A549 (cell line): ENCODE results near the gene KMT2C. TPM values are rescaled to one million over a fixed set of nuclear protein-coding genes. Genes with fewer than 3 reads are reported as not detected.

Experiments used
- ATAC-seq, 2 experiments: fragments of 200-7000 bp in 1 of 2; fragments of >200 bp in 1 of 2; cut with Nextera tagmentation in 1 of 2; cut with Tn5 transposase in 1 of 2; 3 replicates each; pipeline versions ENCODE4 v1.8.0 to v1.9.1; 2018 to 2020; ENCODE audit warnings: mild to moderate bottlenecking in 1 of 2, moderate library complexity in 1 of 2
- CTCF ChIA-PET: fragments of 300-600 bp; sonication (Branson Sonifier 250); formaldehyde crosslinking; extraction: SDS; loops from one replicate; lab custom pipeline; 2021; ENCODE audit warnings: antibody characterized with exemption, inconsistent platforms; lab: Yijun Ruan, JAX
- POLR2A ChIA-PET: fragments of 350-600 bp; formaldehyde crosslinking; extraction: SDS; loops from one replicate; lab custom pipeline; 2021; ENCODE audit warnings: antibody characterized with exemption, inconsistent platforms; lab: Yijun Ruan, JAX
- DNase-seq, 2 experiments: peaks; one replicate each; pipeline versions ENCODE4 v3.0.0 to v3.0.0-alpha.2; 2011 to 2016; ENCODE audit warnings: low read depth in 1 of 2, low spot score in 1 of 2
- FAIRE-seq: peaks from 2 replicates; lab custom pipeline; 2011; peaks lifted over from hg19 to GRCh38; lab: Jason Lieb, UNC
- H3K27ac ChIP-seq, 2 experiments: fragments of >200 bp; sonication (Bioruptor Twin); formaldehyde crosslinking; 3 replicates each; pipeline ENCODE4 v1.5.1; 2016 to 2017
- H3K4me1 ChIP-seq: fragments of >200 bp; sonication (Bioruptor Twin); formaldehyde crosslinking; 3 replicates; pipeline ENCODE4 v1.6.1; 2016
- H3K4me2 ChIP-seq: fragments of >200 bp; sonication (Bioruptor Twin); formaldehyde crosslinking; 3 replicates; pipeline ENCODE4 v1.6.1; 2016
- H3K4me3 ChIP-seq: fragments of >200 bp; sonication (Bioruptor Twin); formaldehyde crosslinking; 3 replicates; pipeline ENCODE4 v1.5.1; 2016
- H3K9me3 ChIP-seq: fragments of >200 bp; sonication (Bioruptor Twin); formaldehyde crosslinking; 3 replicates; pipeline ENCODE4 v1.6.1; 2016
- CBX2 ChIP-seq: fragments of 200-600 bp; sonication (generic); IDR thresholded peaks from 2 replicates; pipeline ENCODE4 v1.6.1; 2016; ENCODE audit warnings: low read depth, mild to moderate bottlenecking, borderline replicate concordance
- CBX8 ChIP-seq: fragments of 200-600 bp; sonication (generic); IDR thresholded peaks from 2 replicates; pipeline ENCODE4 v1.6.1; 2016
- CHD2 ChIP-seq: fragments of 150-350 bp; IDR thresholded peaks from 2 replicates; pipeline ENCODE4 v1.6.1; 2014; ENCODE audit warnings: low read length; ENCODE audit not compliant: partially characterized antibody
- CHD4 ChIP-seq: fragments of 200-600 bp; sonication (generic); IDR thresholded peaks from 2 replicates; pipeline ENCODE4 v1.6.1; 2016; ENCODE audit warnings: antibody characterized with exemption, mild to moderate bottlenecking, borderline replicate concordance
- EHMT2 ChIP-seq: fragments of 200-600 bp; sonication (generic); IDR thresholded peaks from 2 replicates; pipeline ENCODE4 v1.6.1; 2016; ENCODE audit warnings: antibody characterized with exemption, low read depth, mild to moderate bottlenecking, moderate library complexity
- ESRRA ChIP-seq: fragments of 150-350 bp; IDR thresholded peaks from 2 replicates; pipeline ENCODE4 v1.6.1; 2014; ENCODE audit warnings: mild to moderate bottlenecking, low read length, borderline replicate concordance
- FOSL2 ChIP-seq, 2 experiments: fragments of 450-650 bp in 1 of 2; fragments of >200 bp in 1 of 2; sonication (Bioruptor Twin) in 1 of 2; formaldehyde crosslinking; IDR thresholded peaks; 2 replicates each; pipeline versions ENCODE4 v1.5.0 to v1.6.1; 2016 to 2020; ENCODE audit warnings: mild to moderate bottlenecking in 1 of 2, moderate library complexity in 1 of 2
- FOXS1 ChIP-seq: fragments of 250-450 bp; sonication (Bioruptor Pico); IDR thresholded peaks from 2 replicates; pipeline ENCODE4 v1.5.0; 2020; ENCODE audit warnings: mild to moderate bottlenecking, moderate library complexity
- HDAC2 ChIP-seq: fragments of 200-600 bp; sonication (generic); IDR thresholded peaks from 2 replicates; pipeline ENCODE4 v1.6.1; 2016
- HEYL ChIP-seq: fragments of 250-450 bp; sonication (Bioruptor Pico); IDR thresholded peaks from 2 replicates; pipeline ENCODE4 v1.8.0; 2021; ENCODE audit warnings: mild to moderate bottlenecking, moderate library complexity
- HOXA7 ChIP-seq: fragments of 250-450 bp; sonication (Bioruptor Pico); IDR thresholded peaks from 2 replicates; pipeline ENCODE4 v1.5.0; 2020; ENCODE audit warnings: mild to moderate bottlenecking, moderate library complexity
- HOXB5 ChIP-seq: fragments of 250-450 bp; sonication (Bioruptor Pico); IDR thresholded peaks from 2 replicates; pipeline ENCODE4 v1.5.0; 2020; ENCODE audit warnings: mild to moderate bottlenecking, moderate library complexity
- KDM1A ChIP-seq: fragments of 200-600 bp; sonication (generic); IDR thresholded peaks from 2 replicates; pipeline ENCODE4 v1.6.1; 2016; ENCODE audit warnings: low read depth, mild to moderate bottlenecking
- KDM5A ChIP-seq: fragments of 200-600 bp; sonication (generic); IDR thresholded peaks from 2 replicates; pipeline ENCODE4 v1.6.1; 2016; ENCODE audit warnings: antibody characterized with exemption, mild to moderate bottlenecking
- NFE2L2 ChIP-seq: fragments of 150-350 bp; conservative IDR thresholded peaks from 2 replicates; pipeline ENCODE4 v1.6.1; 2014; ENCODE audit warnings: low read length
- NPAS2 ChIP-seq: fragments of 250-450 bp; sonication (Bioruptor Pico); IDR thresholded peaks from 2 replicates; pipeline ENCODE4 v1.8.0; 2022; ENCODE audit warnings: mild to moderate bottlenecking, moderate library complexity, borderline replicate concordance
- NR3C1 ChIP-seq: fragments of >200 bp; sonication (Bioruptor Twin); formaldehyde crosslinking; IDR thresholded peaks from 3 replicates; pipeline ENCODE4 v1.6.1; 2017
- POLR2AphosphoS2 ChIP-seq: conservative IDR thresholded peaks from 2 replicates; pipeline ENCODE4 v1.6.1; 2012; ENCODE audit warnings: low read length, improper control_type of control experiment, inconsistent platforms
- RCOR1 ChIP-seq: fragments of 150-350 bp; IDR thresholded peaks from 2 replicates; pipeline ENCODE4 v1.6.1; 2014; ENCODE audit warnings: antibody characterized with exemption, low read length, low read depth
- RFX5 ChIP-seq: fragments of 450-650 bp; IDR thresholded peaks from 2 replicates; pipeline ENCODE4 v1.7.1; 2014; ENCODE audit warnings: antibody characterized with exemption, mild to moderate bottlenecking, moderate library complexity
- SMC3 ChIP-seq: fragments of >200 bp; sonication (Bioruptor Twin); formaldehyde crosslinking; IDR thresholded peaks from 3 replicates; pipeline ENCODE4 v1.6.1; 2018; ENCODE audit warnings: inconsistent platforms
- SREBF2 ChIP-seq: fragments of 450-650 bp; IDR thresholded peaks from 2 replicates; pipeline ENCODE4 v1.6.1; 2014; ENCODE audit warnings: mild to moderate bottlenecking, moderate library complexity
- WGBS: methylation state at CpG from one replicate; pipeline ENCODE4 v1.1.6; 2017; ENCODE audit errors: missing lambda C conversion rate; 5-methylcytosine and 5-hydroxymethylcytosine counted together
- polyA plus RNA-seq, 4 experiments: library from polyadenylated mRNA; depleted of rRNA in 3 of 4; stranded (reverse); fragments of >200 nt; fragmentation: RNase III in 1 of 4; extraction: RNeasy Plus Mini Kit Qiagen cat#74134 plus additional on column Dnase treatment in 1 of 4; gene quantifications; 2 replicates in 3 of 4; 3 replicates in 1 of 4; pipeline ENCODE4 v1.2.3, GENCODE V29; 2011 to 2017
- TF ChIP-seq, protein P1 (sequence below): fragments of 200-600 bp; sonication (generic); IDR thresholded peaks from 2 replicates; pipeline ENCODE4 v1.6.1; 2016; ENCODE audit warnings: antibody characterized with exemption, mild to moderate bottlenecking, moderate library complexity
- TF ChIP-seq, protein P2 (sequence below): fragments of 250-450 bp; sonication (Bioruptor Pico); IDR thresholded peaks from 2 replicates; pipeline ENCODE4 v1.5.0; 2021; ENCODE audit warnings: mild to moderate bottlenecking, moderate library complexity, borderline replicate concordance

The KMT2C gene
- polyA plus RNA-seq, 2 of the 4 experiments (the other 2 are of a cell fraction): 4.2 to 13.1 TPM

DNA sequence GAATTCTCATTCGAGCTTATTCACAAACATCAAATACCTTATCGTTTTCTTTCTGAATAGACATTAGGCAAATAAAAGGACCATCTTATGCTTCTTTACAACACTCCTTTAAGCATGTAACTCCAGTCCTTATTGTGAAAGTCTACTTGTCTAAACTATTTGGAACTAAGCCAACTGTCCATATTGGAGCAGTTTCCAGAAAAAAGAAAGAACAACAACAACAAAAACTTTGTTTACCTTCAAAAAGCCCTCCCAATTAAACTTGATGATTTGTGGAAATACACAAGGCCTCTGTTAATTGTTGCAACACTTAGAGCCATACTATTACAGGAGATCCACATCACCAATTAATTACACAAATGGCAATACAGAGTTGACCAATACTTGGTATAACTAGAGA lies 246.7 kb downstream of the KMT2C start:
- Histone ChIP-seq H3K4me3 (no peak overlapping the region), H3K9me3 (no peaks in the 10 kb centered on the region), H3K4me1 (no peaks in the 10 kb centered on the region), H3K4me2 (no peak overlapping the region), H3K27ac (no peak overlapping the region)
- ATAC-seq (no peak), FAIRE-seq (no peak), DNase-seq (no peak)
- WGBS: 91% methylated on average over 2 of the region's 2 CpGs
- TF ChIP-seq RFX5 (no peak), SREBF2 (no peak), HEYL (CRISPR knock-in tag) (no peak), FOXS1 (CRISPR knock-in tag) (no peak), NR3C1 (no peak), EHMT2 (no peak), SMC3 (no peak), HOXA7 (CRISPR knock-in tag) (no peak), NPAS2 (CRISPR knock-in tag) (no peak), CBX2 (no peak), FOSL2 (IDR thresholded peaks at IDR 0.05) (no peak), FOSL2 (CRISPR knock-in tag; IDR thresholded peaks at IDR 0.05) (no peak), NFE2L2 (no peak), KDM1A (no peak)
- TF ChIP-seq, protein P1, sequence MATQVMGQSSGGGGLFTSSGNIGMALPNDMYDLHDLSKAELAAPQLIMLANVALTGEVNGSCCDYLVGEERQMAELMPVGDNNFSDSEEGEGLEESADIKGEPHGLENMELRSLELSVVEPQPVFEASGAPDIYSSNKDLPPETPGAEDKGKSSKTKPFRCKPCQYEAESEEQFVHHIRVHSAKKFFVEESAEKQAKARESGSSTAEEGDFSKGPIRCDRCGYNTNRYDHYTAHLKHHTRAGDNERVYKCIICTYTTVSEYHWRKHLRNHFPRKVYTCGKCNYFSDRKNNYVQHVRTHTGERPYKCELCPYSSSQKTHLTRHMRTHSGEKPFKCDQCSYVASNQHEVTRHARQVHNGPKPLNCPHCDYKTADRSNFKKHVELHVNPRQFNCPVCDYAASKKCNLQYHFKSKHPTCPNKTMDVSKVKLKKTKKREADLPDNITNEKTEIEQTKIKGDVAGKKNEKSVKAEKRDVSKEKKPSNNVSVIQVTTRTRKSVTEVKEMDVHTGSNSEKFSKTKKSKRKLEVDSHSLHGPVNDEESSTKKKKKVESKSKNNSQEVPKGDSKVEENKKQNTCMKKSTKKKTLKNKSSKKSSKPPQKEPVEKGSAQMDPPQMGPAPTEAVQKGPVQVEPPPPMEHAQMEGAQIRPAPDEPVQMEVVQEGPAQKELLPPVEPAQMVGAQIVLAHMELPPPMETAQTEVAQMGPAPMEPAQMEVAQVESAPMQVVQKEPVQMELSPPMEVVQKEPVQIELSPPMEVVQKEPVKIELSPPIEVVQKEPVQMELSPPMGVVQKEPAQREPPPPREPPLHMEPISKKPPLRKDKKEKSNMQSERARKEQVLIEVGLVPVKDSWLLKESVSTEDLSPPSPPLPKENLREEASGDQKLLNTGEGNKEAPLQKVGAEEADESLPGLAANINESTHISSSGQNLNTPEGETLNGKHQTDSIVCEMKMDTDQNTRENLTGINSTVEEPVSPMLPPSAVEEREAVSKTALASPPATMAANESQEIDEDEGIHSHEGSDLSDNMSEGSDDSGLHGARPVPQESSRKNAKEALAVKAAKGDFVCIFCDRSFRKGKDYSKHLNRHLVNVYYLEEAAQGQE: no peak
- CTCF ChIA-PET: interaction anchor here (1.0 kb wide), 1 partner anchor 13 kb away, joined by 3 read pairs; no protein-coding TSS in a partner anchor
- POLR2A ChIA-PET: interaction anchor here (0.5 kb wide), 1 partner anchor 9 kb away, joined by 8 read pairs; no protein-coding TSS in a partner anchor

DNA sequence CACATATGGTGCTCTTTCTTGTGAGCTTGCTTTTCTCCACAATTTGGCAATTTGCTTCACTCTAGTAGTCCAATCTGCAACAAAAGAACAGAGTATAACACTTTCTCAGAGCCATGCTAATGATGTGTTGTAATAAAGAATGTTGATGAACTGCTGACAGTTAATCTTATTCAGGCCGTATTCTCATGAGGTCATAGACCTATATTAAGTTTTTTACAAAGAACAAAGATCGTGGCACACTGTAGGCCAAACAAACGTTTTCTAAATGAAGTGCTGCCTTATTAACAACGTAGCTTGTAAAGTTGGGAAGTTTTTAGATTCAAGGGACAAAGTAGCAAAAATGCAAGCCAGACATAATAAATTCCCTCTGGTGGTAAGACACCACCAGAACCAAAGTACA lies 250.2 kb downstream of the KMT2C start:
- ChIA-PET CTCF (no interaction called here), POLR2A (no interaction called here)
- no peak overlapping the region for H3K4me3 ChIP-seq
- H3K27ac ChIP-seq: no peak overlapping the region
- ATAC-seq (no peak), FAIRE-seq (peak; percentile 67), DNase-seq (no peak)
- H3K4me1 ChIP-seq: no peaks in the 10 kb centered on the region
- 79% methylated on average over 4 of the region's 4 CpGs for WGBS
- no peak overlapping the region for H3K4me2 ChIP-seq
- no peaks in the 10 kb centered on the region for H3K9me3 ChIP-seq
- no peak for TF ChIP-seq HDAC2

DNA sequence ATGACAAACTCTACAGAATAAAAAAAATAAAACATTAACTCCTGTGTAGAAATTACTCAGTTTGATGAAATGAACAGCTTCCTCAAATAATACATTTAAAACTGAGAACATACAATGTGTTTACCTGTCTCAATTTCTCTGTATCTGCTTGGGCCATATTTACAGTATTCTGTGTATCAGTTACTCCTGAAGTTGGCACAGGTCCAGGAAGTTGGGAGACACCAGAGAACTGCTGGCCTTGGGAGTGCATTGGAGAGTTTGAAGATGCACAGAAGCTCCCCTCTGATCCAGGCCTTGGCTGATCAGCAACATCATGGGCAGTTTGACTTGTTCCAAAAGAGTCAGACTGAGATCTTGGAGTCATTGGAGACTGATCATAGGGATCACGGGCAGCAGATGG lies 255.2 kb downstream of the KMT2C start:
- no peak for DNase-seq

More for the DNA sequence above, 255.2 kb downstream of the KMT2C start:
- WGBS: 96% methylated on average over 1 of the region's 1 CpG
- Histone ChIP-seq H3K4me3 (no peak overlapping the region), H3K9me3 (no peaks in the 10 kb centered on the region), H3K4me2 (no peak overlapping the region), H3K4me1 (no peaks in the 10 kb centered on the region), H3K27ac (no peak overlapping the region)
- FAIRE-seq: no peak
- ATAC-seq: no peak
- CTCF ChIA-PET: interaction anchor here (1.2 kb wide), 1 partner anchor 20 kb away, joined by 3 read pairs; no protein-coding TSS in a partner anchor
- TF ChIP-seq KDM5A: no peak
- TF ChIP-seq HOXB5 (CRISPR knock-in tag): no peak
- no peak for TF ChIP-seq HOXA7 (CRISPR knock-in tag)
- TF ChIP-seq ESRRA: no peak
- TF ChIP-seq CBX8: no peak
- TF ChIP-seq CHD2: no peak
- TF ChIP-seq NR3C1: no peak
- TF ChIP-seq FOSL2 (IDR thresholded peaks at IDR 0.05): no peak
- no peak for TF ChIP-seq FOSL2 (CRISPR knock-in tag; IDR thresholded peaks at IDR 0.05)
- TF ChIP-seq CHD4: no peak
- no peak for TF ChIP-seq NFE2L2
- TF ChIP-seq SREBF2: no peak
- TF ChIP-seq KDM1A: no peak
- TF ChIP-seq POLR2AphosphoS2: no peak
- TF ChIP-seq RCOR1: no peak
- TF ChIP-seq, protein P2, sequence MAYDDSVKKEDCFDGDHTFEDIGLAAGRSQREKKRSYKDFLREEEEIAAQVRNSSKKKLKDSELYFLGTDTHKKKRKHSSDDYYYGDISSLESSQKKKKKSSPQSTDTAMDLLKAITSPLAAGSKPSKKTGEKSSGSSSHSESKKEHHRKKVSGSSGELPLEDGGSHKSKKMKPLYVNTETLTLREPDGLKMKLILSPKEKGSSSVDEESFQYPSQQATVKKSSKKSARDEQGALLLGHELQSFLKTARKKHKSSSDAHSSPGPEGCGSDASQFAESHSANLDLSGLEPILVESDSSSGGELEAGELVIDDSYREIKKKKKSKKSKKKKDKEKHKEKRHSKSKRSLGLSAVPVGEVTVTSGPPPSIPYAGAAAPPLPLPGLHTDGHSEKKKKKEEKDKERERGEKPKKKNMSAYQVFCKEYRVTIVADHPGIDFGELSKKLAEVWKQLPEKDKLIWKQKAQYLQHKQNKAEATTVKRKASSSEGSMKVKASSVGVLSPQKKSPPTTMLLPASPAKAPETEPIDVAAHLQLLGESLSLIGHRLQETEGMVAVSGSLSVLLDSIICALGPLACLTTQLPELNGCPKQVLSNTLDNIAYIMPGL (CRISPR knock-in tag): no peak
- TF ChIP-seq, protein P1: no peak
- POLR2A ChIA-PET: no interaction called here
